Activated CD4-positive, alpha-beta T cell treated with anti-CD3 and anti-CD28 coated beads for 48 hours (primary cell): ENCODE measurements around the gene IFRD1.
A peak's percentile ranks its signal among the peaks of the same experiment; 100 is the strongest.
"Not testable (repeated sequence)": the region's sequence is repeated elsewhere in the genome, so short reads cannot be mapped to it uniquely, and the experiment has no call there.

Source experiments
- DNase-seq: peaks from one replicate; pipeline ENCODE4 v3.0.0-alpha.2; 2020

Gene IFRD1

DNA sequence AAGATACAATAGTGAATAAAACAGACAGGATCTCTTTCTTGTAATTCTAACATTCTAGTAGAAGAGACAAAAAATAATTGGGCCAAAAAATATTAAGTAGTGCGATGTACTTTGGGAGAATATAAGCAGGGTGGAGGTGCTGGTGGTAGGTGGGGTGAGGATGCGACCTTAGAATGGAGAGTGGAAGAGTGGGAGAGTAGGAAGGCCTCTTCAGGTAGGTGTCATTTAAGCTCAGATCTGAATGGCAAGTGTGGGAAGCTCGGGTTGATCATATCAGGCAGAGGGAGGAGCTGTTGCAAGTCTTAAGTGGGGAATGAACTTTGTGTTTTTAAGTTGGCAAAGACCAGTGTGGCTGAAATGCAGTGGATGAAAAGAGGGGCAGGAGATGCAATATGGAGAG is 3.8 kb upstream of the IFRD1 start:
- DNase-seq: no peak

DNA sequence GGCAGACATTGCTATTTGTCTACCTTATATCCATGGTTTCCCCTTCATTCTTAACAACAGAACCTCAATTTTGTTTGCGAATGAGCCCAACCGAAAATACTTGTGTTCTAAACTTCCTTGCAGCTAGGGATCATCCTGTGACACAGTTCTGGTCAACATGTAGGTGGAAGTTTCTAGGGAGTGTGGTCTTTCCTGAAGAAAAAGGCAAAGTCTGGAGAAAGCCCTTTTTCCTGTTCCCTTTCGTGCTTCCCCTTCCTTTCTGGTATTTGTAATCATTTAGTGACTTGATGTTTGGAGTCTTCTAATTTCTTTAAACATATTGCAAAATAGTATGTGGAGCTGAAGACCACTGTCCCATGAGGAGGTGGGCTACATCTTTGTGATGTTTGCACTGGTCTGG is 2.9 kb upstream of the IFRD1 start:
- DNase-seq: no peak

DNA sequence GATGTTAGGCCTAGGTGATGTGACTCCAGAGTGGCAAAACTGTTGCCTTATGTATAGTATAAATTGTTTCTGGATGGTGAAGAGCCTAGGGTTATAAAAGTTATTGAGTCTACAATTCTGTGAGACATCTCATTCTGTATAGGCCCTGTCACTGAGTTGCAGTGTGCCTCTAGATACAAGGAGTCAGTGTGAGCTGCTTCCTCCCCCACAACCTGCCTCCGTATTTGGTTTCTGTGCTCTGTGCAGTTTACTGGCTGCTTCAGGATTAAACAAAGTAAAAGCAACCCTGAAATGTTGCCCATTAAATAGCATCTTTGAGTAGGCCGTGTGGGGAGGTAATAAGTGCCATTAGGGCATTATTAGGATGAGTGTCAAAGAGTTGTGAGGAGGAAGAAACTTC is 1.9 kb upstream of the IFRD1 start:
- DNase-seq: no peak

- no peak for DNase-seq
Observed at GRCh38 chr7:112448891-112449290, 1.4 kb upstream of the IFRD1 start.

DNA sequence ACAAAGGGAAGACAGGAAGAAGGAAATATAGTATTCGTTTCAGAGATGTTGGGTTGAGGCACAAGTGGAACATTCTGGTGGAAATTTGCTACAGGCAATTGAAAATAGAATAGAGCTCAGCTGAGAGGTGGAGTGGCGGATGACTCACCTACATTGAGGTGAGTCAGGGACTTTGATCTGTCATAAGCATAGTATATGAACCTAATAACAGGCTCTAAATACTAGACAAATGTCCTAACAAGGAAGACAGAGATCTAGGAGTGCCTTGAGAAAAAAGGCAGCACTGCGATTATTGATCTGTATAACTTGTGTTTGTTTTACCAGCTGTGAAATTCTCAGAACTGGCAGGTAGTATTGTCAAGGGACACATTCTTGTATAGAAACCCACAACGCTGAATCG is 907 bp upstream of the IFRD1 start:
- peak; percentile 67 for DNase-seq

GRCh38 chr7:112450807-112451761 is 824 bp downstream of the IFRD1 start:
- DNase-seq: peak; percentile 90

DNA sequence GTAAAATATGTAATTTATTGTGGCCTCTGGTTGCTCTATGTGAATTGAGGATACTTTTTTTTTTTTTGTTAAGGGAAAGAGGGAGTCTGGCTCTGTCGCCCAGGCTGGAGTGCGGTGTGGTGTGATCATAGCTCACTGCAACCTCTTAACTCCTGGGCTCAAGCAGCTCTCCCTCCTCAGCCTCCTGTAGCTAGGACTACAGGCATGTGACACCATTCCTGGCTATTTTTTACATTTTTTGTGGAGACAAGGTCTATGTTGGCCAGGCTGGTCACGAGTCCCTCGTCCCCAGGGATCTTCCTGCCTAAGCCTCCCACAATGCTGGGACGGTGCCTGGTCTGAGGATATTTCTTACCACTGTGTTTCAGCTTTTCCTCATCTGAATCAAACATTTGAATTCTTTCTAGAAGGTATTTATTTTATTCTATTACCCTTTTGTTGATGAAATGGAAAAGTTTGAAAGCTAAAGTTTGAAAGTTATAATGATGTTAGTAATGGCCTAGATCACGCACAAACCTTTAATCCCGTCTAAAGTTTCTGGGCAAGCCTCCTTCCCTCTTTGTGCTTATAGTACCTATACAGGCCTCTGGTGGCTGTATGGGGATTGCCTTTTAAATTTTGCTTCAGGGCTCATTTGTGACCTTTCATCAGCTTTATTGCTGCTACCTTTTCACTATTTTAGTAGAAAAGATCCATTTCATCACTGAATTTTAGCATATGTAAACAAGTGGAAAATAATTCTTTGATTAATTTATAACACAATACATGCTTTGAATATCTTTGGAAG is 2.0 kb downstream of the IFRD1 start:
- DNase-seq: no peak

- no peak for DNase-seq
Observed at GRCh38 chr7:112453505-112454171, 3.4 kb downstream of the IFRD1 start.

GRCh38 chr7:112454191-112454590 is 3.9 kb downstream of the IFRD1 start:
- DNase-seq: not testable (repeated sequence)

DNA sequence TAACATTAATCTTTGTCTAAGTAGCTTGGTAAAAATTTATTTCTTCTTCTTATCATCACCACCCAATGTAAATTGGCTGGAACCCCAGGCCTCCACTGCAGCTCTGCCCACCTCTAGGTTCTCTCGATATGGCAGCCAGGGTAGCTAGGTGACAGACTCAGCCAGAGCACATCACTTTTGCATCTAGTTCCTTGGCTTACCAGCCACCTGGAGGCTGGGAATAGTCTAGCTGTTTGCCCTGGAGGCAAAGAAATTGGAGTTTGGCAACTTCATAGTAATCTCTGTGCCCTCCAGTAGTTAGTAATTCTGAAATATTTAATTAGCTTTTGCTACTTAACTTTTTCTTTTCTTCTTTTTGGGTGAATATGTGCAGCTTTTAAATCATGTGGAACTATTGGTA is 9.4 kb downstream of the IFRD1 start:
- DNase-seq: no peak

DNA sequence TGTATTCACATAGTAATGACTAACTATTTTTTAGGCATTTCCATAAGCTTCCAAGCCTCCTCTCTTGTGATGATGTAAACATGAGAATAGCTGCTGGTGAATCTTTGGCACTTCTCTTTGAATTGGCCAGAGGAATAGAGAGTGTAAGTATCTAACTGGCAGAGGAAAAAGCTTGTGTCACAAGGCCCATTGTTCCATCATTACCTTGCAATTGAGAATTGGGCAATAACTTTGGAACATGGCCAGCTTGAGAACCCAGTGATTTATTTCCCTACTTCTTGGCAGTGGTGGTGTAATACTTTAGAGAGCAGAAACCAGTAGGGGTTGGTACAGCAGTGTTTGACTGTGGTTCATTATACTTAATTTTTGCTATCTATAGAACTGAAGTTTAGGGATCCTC is 12.0 kb downstream of the IFRD1 start:
- DNase-seq: no peak

- no peak for DNase-seq
Observed at GRCh38 chr7:112467867-112468266, 17.6 kb downstream of the IFRD1 start.

GRCh38 chr7:112470194-112470593 is 19.9 kb downstream of the IFRD1 start:
- DNase-seq: no peak

DNA sequence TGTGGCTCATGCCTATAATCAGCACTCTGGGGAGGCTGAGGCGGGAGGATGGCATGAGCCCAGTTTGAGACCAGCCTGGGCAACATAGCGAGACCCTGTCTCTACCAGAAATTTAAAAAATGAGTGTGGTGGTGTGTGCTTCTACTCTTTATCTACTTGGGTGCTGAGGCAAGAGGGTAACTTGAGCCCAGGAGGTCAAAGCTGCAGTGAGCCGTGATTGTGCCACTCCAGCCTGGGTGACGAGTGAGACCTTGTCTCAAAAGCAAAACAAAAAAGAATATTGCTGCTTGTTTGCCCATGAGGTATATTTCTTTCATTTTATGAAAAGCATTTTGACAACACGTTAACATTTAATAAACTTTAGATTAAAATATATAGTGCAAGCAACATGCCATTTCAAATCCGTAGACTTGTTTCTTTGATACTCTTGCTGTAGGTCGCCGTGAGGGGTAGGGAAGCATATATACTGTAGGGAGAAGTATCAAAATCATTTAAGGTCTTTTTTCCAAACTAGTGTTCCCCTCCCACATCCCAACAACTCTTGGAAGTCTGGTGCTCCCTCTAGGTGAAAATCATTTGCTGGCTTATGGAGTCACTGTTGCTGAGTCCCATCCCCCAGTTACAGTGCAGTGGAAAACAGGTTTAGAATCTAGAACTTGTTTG is 26.3 kb downstream of the IFRD1 start:
- no peak for DNase-seq

- no peak for DNase-seq
Observed at GRCh38 chr7:112481121-112481736, 31.0 kb downstream of the IFRD1 start.

- DNase-seq: no peak
Observed at GRCh38 chr7:112481833-112482670, 31.8 kb downstream of the IFRD1 start.

DNA sequence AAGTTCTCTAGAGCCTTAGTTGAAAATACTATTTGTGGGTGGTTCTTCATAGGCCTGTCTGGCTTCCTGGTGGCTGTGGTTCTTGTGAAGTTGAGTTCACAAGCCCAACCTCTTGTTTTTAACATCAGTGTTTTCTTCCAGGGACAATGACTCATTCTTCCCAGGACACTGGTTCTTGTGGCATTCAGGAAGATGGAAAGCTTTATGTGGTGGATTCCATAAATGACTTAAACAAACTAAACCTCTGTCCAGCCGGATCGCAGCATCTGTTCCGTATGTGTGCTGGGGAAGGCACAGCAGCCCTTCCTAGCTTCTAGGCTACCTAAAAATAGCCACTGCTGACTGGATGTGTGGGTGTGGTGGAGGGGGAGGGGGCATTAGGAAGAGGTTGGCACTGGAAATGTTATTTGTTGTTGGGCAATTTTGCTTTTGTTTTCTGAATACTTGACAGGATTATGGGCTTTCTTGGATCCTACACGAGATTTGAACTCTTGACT is 34.5 kb downstream of the IFRD1 start:
- no peak for DNase-seq

GRCh38 chr7:112485766-112486165 is 35.5 kb downstream of the IFRD1 start:
- DNase-seq: no peak

DNA sequence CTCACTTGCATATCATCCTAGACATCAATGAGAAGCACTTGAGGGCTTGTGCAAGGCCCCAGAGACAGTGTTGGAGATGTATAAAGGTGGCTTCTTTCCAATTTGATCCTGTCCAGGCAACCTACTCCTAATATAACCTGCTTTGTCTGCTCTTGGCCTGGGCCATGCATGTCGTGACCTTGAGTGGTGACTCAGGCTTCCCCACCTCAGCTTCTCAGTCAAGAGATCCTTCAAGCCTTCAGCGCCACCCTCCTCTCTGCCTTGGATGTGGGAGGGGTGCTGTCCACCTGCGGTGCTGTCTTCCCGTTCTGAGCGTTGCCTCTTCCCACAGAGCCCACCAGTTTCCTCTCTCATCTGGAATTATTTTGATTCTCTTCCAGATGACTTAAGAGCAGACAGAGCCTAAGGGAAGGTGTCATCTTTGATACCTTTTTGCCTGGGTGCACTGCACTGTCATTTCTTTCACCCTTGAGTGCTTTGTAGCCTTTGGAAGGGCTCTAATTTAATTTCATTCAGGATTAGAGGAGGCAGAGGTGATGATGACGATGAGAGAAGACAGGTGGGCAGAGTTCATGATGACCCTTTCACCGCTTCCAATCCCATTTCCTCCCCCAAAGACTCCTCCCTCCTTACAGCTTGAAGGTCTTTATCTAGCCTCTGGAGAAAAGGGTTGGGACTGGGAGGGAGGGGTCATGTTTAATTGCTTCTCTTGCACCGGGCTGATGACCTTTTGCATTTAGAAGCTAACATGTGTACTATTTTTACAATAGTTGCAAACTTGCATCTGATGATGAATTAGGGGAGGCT is 37.4 kb downstream of the IFRD1 start:
- DNase-seq: no peak

GRCh38 chr7:112488264-112488552 is 37.9 kb downstream of the IFRD1 start:
- DNase-seq: no peak

- DNase-seq: no peak
Observed at GRCh38 chr7:112492186-112492585, 41.9 kb downstream of the IFRD1 start.
